HG03571 (cell line): ENCODE results near the gene ZNF428.
"Not testable (repeated sequence)": the region's sequence is repeated elsewhere in the genome, so short reads cannot be mapped to it uniquely, and the experiment has no call there.

Source experiments
- ATAC-seq: cut with Tn5 transposase; IDR thresholded peaks from one replicate; pipeline ENCODE4 v1.9.1; 2021; ENCODE audit not compliant: unreplicated experiment

Gene ZNF428

DNA sequence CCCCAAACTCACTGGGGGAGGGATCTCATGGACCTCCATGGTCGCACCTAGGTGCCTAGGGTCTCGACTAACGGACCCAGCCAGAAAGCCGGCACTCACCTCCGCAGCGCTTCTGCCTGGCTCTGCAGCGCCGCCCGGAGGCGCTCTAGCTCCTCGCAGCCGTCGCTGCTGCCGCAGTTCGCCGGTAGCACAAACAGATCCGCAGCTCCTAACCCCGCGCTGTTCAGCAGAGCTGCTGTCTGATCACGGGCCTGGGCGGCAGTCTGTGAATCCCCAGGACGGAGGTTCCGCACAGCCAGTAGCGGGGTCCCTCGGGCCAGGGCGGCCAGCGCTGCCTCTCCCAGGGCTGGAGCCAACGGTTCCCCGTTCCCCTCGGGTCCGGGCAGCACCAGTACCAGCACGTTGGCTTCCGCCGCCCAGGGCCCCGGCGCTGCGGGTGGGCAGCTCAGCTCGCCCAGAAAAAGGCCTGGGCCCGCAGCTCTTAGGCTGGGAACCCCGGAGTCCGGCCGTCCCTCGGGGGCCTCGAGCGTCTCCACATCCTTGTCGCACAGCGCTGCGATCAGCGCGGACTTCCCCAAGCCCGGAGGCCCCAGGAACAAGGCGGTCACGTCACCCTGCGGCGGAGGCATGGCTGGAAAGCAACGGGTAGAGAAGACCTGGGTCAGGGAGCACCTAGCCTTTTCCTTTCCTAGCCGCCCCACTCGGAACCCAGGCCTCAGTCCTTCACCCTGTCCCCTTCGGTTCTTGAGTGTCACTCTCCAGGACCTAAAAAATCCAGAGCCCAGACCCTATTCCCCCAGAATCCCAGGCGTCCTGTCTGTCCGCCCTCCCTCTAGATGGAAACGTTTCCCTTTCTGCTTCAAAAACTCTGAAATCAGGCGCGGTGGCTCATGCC lies 24.5 kb downstream of the ZNF428 start:
- ATAC-seq = no peak

DNA sequence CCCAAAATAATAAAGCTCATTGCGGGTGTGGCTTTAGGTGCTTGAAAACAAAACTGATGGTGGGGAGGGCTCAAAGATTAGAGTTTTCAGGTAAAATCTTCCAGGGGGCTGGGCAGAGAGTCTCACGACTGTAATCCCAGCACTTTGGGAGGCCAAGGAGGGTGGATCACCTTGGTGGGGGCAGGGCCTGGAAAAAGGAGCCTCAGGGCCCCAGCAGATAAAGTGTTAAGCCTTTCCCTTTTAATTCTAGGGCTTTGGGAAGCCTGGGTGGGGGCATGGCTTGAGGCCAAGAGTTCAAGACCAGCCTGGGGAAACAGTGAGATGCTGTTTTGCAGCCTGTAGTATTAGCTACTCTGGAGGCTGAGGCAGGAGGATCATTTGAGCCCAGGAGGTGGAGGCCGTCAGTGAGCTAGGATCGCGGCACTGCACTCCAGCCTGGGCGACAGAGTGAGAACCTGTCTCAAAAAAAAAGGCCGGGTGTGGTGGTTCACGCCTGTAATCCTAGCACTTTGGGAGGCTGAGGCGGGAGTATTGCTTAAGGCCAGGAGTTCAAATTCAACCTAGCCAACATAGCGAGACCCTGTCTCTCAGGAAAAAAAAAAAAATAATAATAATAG lies 25.2 kb downstream of the ZNF428 start:
- ATAC-seq = no peak

DNA sequence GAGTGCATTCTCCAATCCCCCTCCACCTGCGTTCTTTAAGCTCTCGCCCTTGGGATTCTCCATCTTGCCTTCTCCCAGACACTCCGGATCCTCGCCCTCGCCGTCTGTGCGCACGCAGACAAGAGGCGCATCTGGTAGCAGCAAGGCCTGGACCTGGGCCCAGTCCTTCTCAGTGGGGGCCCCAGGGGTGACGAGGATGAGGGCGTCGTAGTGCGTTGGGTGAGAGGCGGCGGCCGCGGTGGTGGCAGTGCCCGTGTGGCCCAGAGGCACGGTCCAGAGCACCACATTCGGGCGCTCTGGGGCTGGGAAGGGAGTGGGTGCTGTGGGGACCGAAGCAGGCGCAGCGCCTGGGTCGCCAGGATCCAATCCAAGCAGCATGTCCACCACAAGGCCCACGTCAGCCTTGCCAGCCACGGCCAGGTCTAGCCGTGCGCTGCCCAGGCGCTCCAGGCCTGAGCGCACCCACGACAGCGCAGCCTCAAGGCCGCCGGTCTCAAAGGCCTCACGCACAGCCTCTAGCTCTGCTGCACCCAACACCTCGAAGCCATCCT lies 26.6 kb downstream of the ZNF428 start:
- ATAC-seq = no peak

DNA sequence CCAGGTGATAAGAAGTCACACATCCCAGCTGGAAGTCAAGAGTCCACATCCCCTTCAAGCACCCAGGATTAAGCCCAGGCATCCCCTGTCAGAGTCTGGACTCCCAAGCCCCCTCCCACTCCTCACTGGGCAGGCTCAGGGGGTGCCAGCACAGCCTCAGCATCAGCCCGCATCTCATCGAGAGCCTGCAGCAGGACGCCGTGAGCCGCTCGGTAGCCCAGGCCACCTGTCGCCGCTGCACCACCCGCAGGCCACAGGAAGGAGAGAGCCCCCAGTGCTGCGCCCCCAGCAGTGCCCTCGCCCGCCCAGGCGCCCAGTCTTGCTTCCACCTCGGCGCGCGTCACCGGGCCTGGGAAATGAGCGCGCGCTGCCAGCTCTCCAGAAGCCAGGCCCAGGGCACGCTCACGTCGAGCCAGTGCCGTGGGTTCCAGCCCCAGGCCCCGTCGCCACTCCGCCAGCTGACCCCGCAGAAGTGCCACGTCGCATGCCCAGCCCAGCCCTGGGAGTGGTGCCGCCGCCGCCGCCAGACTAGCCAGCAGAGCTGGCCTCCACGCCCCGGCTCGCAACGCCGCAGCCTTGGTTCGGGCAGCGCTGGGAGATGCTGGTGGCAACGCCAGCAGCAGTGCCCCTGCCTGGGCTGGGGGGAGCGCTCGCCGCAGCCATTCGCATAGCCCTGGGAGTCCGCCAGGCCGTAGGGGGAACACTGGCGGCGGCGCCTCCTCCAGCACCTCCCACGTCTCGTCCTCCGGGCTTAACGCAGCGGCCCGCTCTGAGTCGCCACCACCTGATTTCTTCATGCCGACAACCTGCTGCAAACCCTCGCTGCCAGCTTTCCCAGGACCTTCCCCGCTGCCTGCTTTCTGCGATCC lies 27.3 kb downstream of the ZNF428 start:
- no peak for ATAC-seq

DNA sequence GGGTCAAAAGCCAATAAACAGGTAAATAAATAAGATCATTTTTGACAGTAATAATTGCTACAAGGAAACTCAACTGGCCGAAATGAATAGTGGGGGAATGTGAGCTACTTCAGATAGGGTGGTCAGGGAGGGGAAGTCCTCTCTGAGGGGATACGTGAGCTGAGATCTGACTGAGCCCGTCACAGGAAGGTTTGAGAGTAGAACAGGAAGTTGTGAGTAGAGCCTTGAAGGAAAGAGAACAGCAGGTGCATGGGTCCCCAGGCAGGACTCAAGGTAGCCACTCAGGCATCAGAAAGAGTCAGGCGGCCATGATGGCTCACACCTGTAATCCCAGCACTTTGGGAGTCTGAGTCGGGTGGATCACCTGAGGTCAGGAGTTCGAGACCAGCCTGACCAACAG lies 29.8 kb downstream of the ZNF428 start:
- no peak for ATAC-seq

DNA sequence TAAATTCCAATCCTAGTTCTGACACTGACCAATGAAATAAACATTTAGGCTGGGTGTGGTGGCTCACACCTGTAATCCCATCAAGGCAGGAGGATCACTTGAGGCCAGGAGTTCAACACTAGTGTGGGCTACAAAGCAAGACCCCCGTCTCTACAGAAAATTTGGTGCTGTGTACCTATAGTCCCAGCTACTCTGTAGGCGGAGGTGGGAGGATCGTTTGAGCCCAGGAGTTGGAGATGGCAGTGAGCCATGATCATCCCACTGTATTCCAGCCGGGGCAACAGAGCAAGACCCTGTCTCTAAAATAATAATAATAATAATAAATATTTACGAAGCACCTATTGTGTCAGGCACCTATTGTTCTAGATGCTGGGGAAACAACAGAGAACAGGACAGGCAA lies 30.2 kb downstream of the ZNF428 start:
- ATAC-seq = no peak

DNA sequence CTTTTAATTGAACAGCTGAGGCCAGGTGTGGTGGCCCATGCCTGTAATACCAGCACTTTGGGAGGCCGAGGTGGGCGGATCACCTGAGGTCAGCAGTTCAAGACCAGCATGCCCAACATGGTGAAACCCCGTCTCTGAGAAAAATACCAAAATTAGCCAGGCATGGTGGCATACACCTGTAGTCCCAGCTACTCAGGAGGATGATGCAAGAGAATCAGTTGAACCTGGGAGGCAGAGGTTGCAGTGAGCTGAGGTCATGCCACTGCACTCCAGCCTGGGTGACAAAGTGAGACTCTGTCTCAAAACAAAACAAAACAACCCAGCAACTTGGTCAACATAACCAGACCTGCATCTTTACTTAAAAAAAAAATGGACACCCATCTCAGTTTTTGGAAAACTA lies 32.4 kb downstream of the ZNF428 start:
- ATAC-seq = not testable (repeated sequence)

DNA sequence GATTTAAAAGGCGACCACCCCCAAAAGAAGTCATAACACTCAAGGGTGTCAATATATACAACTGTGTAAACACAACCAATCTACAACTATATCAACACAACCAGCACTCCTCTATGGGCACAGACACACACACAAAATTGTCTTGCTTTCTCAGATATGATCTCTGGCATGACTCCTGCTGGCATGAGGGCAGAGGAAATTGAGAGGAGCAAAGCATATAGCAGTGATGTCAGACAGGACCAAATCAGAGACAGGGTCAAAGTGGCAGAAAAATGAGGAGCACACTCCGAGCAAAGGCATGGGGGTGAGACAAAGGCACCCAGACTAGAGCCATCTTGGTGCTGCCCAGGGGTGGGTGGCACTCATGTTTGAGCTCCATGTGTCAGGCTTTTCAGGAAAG lies 33.1 kb downstream of the ZNF428 start:
- ATAC-seq = no peak

DNA sequence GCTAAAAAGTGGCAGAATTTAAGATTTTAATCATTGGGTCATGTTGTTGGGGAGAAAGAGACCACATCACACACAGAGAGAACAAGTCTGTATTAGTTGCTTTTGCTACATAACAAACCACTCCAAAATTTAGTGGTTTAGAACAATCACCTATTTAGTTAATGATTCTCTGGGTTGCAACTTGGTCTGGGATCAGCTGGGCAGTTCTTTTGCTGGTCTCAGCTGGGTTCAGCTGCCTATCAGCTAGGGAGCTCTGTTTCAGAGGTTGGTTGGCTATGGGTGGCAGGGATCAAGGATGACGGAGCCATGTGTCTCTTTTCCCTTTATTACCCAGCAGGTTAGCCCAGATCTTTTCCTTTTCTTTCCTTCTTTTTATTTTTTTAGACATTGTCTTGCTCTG lies 34.9 kb downstream of the ZNF428 start:
- peak; percentile 32 for ATAC-seq

DNA sequence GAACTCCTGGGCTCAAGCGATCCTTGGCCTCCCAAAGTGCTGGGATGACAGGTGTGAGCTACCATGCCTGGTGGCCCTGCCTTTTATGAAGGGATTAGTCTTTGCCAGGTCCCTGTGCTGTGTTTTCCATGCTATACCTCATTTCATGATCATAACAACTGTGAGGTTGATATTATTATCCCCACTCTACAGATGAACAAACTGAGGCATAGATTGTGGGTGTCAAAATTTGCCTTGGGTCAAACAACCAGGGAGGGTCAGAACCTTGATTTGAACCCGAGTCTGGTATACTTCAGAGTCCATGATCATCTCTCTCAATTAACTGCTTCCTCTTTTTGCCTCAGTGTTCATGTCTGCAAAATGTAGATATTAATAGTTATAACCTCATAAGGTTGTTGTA lies 36.9 kb downstream of the ZNF428 start:
- no peak for ATAC-seq

DNA sequence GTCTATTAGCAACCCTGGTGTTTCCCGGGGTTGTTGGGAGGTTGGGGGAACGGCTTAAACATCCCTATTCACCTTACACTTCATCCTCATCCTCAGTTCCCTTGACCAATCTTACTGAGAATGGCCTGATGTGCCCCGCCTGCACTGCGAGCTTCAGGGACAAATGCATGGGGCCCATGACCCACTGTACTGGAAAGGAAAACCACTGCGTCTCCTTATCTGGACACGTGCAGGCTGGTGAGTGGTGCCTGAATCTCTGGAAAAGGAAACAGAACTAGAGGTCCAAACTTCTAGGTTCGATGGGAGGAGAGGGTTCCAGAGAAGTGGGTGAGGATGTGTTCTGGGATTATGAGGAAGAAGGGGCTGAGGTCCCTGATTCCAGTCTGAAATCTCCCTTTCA lies 38.0 kb downstream of the ZNF428 start:
- no peak for ATAC-seq

DNA sequence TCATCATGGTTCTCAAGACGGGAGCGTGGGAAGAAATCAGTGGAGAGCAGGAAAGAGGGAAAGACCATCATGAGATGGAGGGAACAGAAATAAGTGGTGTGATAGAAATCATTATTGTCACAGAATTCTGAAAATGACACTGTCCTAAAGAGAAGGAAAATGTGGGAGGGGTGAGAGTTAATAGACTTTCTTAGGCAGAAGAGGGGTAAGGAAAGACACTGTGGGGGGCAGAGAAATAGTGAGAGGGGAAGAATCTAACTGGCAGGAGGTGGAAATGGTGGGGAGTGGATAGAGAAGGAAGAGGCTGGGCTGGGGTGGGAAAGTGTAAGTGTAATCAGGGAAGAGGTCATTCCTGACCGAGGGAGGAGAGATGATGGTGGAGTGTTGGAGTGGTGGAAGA lies 40.6 kb downstream of the ZNF428 start:
- no peak for ATAC-seq

DNA sequence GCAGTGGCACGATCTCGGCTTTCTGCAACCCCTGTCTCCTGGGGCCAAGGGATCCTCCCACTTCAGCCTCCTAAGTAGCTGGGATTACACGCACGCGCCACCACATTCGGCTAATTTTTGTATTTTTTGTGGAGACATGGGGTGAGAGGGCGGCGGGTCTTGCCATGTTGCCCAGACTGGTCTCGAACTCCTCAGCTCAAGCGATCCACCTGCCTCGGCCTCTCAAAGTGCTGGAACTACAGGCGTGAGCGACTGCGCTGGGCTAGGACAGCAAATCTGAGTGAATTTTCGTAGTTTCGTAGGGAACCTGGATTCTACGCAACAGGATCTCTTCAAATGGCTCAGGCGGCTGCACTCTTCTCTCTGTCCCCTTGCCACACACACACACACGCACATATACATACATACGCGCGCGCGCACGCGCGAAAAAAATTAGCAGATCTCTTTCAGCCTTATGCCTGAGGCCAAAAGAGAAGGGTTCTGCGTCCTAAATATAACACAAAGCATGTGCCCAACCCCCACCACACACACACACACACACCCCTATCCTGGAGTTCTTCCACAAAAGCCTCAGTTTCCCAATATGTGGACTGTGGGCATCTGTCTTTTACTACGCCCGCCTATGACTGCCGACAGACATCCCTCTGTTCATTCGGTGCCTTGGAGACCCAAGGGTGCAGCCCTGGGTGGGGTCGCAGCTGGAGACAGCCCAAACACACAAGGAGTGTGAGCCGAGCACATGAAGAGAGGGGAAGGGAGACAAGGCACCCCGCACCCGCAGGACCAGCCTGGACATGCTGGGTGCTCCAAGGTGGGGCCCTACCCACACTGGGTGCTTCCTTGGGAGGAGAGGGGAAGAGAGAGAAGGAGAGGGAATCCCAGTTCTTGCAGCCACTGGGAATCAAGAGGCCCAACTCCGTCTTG lies 43.2 kb downstream of the ZNF428 start:
- no peak for ATAC-seq

DNA sequence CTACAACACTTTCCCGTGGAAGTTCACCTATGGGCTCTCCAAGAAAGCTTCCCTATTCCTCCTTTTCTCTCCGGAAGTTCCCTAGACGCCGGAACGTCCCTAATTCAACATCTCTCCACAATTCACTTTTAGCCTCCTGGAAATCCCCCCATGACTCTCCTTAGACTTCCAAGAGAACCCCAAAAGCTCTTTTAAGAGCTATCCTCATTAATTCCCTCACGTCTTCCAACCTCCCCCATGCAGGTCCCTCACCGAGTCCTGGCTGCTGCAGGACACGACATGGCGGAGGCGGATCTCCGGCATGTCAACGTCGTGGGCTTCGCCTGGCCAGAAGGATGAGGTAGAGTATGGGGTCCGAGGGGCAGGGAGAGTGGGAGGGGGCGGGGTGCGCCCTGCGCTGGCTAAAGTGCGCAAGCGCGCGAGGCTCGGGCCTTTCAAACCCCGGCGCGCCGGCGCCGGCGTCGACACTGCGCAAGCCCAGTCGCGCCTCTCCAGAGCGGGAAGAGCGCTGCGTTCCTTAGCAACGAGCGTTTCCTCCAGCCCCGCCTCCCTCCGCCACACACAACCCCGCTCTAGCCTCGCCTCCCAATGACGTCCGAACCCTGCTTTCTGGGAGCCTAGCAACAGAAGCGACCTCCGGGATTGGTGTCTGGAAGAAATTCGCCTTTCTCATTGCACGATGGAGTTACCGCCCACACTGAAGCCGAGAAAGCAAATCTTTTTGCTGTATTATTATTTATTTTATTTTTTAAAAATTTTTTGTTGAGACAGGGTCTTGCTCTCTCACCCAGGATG lies 44.1 kb downstream of the ZNF428 start, which contains the start of the genes PINLYP and XRCC1:
Gene PINLYP, plus strand, starts transcription at position 646 of the 795 bp plus-strand sequence. CDS start 1,391 bp downstream, outside the sequence.
Gene XRCC1, minus strand, starts transcription at position 372 of the 795 bp plus-strand sequence. Its CDS starts 69 bp downstream, at position 303.
- ATAC-seq = peak; percentile 90

DNA sequence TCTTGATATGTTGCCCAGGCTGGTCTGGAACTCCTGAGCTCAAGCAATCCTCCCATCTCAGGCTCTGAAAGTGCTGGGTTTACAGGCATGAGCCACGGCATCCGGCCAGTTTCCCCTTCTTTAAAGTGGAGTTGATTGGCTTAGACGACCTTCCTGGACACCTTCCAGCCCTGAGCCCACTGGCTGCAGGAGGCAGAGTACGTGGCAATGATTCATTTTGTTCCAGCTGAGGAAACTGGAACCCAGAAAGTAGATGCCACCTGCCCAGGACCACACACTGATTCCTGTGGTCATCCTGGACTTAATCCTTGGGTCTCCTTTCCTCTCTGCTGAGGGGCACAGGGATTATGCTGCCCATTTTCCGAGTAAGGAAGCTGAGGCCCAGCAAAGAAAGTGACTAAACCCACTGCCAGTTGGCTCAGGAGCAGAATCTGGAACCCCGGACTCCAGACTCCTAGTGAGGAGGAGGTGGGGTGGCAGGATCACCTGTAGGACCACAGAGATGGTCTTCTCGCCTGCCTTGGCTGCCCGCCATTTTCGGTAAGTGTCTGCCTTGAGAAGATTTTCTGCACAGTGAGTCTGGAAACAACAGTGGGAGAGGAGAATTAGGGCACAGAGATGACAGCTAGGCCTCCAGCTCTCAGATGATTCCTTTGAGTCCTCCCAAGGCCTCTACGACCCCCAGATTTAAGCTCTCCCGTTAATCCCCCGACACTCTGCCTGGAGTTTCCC lies 44.8 kb downstream of the ZNF428 start:
- no peak for ATAC-seq

DNA sequence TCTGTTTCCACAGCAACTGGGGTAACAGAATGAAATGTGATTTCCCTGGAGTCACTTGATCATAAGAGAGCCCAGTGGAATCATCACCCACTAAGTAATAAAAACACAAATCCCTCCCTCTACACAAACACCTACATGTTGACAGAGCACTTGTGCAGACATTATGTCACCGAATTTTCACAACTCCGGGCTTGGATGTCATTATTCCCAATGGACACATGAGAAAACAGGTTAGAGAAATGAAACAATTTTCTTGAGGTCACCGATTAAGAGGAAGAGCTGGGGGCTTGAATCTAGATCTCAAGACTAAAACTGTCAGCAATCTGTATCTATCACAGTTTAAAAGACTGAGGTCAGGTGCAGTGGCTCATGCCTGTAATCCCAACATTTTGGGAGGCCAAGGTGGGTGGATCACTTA lies 47.2 kb downstream of the ZNF428 start:
- no peak for ATAC-seq

DNA sequence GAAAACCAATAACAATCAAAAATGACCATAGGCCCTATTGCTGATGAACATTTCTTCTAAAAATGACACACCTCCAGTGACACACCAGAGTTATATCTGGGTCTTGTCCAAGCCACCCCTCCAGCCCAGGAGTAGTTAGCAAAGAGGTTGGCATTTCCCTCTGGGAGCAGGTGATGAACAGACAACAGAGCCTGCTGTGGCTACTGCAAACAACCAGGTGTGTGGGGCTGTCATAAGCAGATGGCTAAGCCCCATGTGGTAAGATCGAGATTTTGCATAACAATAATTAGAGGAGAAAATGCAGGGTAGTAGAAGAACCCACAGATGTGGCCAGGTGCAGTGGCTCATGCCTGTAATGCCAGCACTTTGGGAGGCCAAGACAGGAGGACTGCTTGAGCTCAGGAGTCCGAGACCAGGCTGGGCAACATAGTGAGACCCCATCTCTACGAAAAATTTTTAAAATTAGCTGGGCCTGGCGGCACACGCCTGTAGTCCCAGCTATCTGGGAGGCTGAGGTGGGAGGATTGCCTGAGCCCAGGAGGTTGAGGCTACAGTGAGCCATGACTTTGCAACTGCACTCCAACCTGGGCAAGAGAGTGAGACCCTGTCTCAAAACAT lies 49.1 kb downstream of the ZNF428 start:
- ATAC-seq = no peak

DNA sequence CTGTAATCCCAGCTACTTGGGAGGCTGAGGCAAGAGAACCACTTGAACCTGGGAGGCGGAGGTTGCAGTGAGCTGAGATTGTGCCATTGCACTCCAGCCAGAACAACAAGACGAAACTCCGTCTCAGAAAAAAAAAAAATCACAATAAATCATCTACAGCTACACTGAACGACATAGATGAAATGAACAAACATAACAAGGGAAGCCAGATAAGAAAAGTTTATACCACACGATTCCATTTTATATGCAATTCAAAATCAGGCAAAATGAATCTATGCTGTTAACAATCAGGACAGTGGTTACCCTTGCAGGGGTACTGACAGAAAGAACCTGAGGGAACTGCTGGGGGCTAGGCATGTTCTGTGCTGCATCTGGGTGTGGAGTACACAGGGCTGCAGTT lies 49.8 kb downstream of the ZNF428 start:
- no peak for ATAC-seq
